ENCODE measurements around the gene PROX1.

Gene PROX1

DNA sequence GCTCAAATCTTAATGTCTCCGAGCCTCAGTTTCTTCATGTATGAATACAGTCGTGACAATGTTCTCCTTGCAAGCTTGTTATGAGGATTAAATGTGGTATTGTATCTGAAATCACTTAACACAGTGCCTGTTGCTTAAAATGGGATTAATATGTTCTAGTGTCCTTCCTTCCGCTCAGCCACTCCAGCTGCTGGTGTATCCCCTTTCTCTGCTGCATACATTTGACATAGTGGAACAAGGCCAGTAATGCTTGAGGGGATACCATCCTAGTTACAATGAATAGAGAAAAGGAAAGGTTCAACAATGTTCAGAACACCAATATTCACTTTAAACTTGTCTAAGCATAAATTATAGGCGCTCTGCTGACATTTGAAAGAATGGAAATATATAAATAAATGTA, 64.0 kb downstream of the PROX1 start:
- Histone ChIP-seq H3K27ac (no peak overlapping the region), H3K4me3 (no peak overlapping the region)
- no peak for DNase-seq (ENCODE audit: low spot score)
- TF ChIP-seq CTCF (IDR thresholded peaks at IDR 0.05): no peak

GRCh38 chr1:214058076-214058475, 70.3 kb downstream of the PROX1 start:
- H3K27ac ChIP-seq: no peak overlapping the region
- no peak overlapping the region for H3K4me3 ChIP-seq
- no peak for DNase-seq (ENCODE audit: low spot score)
- no peak for TF ChIP-seq CTCF (IDR thresholded peaks at IDR 0.05)

DNA sequence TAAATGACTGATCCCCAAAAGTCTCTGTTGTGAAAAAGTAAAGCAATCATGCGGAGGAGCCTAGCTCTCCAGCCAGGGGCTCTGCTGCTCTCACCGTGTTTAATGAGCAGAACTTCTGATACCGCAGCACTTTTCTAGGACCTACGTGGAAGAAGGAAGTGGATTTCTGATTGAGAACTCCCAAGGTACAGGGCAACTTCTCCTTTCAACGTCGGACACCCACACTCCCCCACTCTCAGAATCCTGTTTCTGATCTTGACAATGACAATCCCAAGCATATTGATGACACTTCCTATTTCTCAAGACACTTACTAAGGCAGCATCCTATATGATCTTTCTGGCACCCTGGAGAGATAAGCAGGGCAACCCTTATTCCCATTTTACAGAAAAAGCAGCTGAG, 78.4 kb downstream of the PROX1 start:
- TF ChIP-seq CTCF (IDR thresholded peaks at IDR 0.05): no peak
- no peak overlapping the region for H3K4me3 ChIP-seq
- DNase-seq (ENCODE audit: low spot score): no peak
- no peak overlapping the region for H3K27ac ChIP-seq

DNA sequence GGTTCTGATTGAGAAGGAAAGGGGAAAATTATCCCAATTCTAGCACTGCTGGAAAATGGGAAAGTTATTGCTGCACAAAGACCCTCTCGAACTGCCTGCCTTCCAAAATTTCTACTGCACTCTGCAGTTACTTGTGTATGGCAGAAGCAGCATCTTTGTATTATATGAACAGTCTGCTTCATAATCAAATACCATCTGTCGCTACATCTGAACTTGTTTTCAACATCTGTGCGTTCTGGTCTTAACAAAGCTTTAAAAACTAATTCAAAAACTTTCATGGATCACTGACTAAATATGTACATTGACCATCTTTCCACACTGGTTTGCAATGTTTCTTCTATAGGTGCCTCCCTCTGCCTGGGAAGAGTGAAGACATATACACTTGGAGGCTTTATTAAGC, 79.2 kb downstream of the PROX1 start:
- no peak for TF ChIP-seq CTCF (IDR thresholded peaks at IDR 0.05)
- no peak overlapping the region for H3K4me3 ChIP-seq
- H3K27ac ChIP-seq: no peak overlapping the region
- no peak for DNase-seq (ENCODE audit: low spot score)

- DNase-seq (ENCODE audit: low spot score): no peak
- Histone ChIP-seq H3K4me3 (no peak overlapping the region), H3K27ac (no peak overlapping the region)
- TF ChIP-seq CTCF (IDR thresholded peaks at IDR 0.05): no peak
Observed at GRCh38 chr1:214067397-214067796, 79.6 kb downstream of the PROX1 start.

DNA sequence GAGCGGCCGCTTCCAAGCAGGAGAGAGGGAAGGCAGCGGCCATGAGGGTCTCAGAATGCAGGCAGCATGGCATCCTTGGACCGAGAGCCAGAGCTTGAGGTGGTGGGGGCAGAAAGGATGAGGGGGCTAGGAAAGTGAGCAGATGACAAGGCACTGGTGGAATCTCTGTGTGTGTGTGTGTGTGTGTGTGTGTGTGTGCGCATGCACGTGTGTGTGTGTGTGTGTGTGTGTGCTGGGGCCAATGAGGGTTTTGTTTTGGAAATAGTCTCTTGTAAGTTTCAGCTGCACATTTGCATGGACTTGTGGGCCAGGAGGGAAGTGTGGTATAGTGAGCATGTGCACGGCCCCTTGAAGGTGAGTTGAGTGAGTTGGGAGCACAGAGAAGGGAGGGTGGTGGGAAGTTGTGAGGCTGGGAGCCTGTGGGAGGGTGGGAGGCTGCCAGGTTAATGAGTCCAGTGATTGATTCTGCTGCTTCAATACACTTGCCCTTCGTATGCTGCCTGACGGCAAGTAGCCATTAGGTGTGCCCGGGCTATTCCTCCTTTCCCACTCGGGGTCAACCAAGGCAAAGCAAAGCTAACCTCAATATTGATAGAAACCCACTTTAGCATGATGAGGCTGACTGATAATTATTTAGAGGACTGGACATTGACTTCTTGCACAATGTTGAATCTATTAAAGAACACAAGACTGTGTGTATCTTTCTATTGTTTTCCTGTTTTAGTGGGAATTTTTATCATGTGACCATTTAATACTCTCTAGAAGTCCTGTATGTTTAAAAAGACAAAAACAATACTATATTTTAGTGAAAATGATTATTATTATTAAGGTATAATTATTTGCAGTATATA, 80.3 kb downstream of the PROX1 start:
- DNase-seq (ENCODE audit: low spot score): no peak
- no peak for TF ChIP-seq CTCF (IDR thresholded peaks at IDR 0.05)
- Histone ChIP-seq H3K4me3 (no peak overlapping the region), H3K27ac (no peak overlapping the region)

DNA sequence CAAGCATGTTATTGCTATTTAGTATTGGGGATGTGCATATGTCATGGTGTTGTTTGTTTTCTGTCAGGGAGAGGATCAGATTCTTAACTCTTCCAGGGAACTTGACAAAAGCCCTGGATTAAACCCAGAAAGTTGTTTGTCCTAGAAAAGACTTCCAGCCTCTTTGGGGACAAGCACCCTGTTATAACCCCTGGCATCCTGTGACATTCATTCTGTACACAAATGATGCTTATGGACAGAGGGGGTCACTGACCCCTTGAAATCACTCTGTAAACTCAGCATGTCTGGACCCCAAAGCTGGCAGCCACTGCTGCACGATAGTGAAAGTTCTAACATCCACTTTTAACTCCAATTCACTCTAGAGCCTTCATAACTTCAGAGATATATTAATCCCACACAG, 81.2 kb downstream of the PROX1 start:
- no peak for DNase-seq (ENCODE audit: low spot score)
- no peak overlapping the region for H3K4me3 ChIP-seq
- no peak for TF ChIP-seq CTCF (IDR thresholded peaks at IDR 0.05)
- H3K27ac ChIP-seq: no peak overlapping the region
